HG03520 (cell line): ENCODE measurements around the gene LGALS3.

Source experiments
- ATAC-seq: cut with Tn5 transposase; IDR thresholded peaks from one replicate; pipeline ENCODE4 v1.9.1; 2021; ENCODE audit warnings: mild to moderate bottlenecking, moderate library complexity; ENCODE audit not compliant: unreplicated experiment

LGALS3 gene

DNA sequence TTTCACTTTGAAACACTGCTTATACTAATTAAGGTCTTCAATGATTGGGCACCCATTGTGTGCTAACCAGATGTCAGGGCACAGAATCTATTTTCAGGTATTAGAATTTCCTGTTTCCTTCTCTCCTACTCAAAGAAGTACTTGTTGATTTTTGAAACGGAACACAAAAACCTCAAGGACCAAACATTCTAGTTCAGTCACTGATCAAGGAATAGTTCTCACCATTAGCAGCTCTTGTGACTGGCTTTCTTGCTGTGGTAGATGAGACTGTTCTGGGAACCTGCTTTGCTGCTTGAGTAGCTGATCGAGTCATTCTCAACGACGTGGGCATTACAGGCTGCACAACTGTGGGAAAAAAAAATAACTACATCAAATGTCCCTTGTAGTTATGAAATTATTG is 51.4 kb downstream of the LGALS3 start:
- ATAC-seq: peak; percentile 55

DNA sequence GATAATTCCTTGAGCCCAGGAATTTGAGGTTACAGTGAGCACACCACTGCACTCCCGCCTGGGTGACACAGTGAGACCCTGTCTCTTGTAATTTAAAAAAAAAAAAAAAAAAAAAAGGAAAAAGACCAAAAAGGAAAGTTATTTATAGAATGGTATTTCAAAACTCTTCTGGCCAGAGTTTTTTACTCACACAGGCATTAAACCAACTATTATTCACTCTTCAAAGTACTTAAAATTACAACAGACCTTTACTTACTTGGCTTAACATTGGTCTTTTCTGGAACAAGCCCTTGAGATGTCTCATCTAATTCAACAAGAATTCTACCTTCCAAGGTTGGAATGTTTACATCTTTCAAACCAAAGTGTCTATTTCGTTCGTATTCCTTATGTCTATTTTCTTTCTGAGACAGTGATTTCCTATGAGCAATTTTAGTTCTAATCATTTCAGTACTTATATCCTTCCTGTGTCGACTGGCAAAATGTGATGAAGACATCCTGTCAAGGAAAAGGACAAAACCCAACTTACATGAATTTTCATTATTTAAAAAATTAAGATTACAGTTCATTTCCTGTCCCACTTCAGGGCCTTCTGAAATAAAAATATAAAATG is 59.7 kb downstream of the LGALS3 start:
- ATAC-seq: no peak

DNA sequence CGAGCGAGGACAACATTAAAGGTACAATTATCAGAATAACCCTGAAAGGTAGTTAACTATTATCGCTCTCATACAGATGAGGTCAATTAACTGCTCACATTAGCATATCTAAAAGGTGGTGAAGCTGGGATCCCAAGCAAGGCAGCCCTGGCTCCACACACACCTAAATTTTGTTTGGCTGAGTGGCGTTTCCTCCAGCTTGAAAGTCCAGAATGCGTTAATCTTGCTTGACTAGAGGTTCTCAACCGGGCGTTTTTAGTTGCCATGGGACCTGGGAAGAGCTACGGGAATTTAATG is 61.8 kb downstream of the LGALS3 start:
- ATAC-seq: no peak

DNA sequence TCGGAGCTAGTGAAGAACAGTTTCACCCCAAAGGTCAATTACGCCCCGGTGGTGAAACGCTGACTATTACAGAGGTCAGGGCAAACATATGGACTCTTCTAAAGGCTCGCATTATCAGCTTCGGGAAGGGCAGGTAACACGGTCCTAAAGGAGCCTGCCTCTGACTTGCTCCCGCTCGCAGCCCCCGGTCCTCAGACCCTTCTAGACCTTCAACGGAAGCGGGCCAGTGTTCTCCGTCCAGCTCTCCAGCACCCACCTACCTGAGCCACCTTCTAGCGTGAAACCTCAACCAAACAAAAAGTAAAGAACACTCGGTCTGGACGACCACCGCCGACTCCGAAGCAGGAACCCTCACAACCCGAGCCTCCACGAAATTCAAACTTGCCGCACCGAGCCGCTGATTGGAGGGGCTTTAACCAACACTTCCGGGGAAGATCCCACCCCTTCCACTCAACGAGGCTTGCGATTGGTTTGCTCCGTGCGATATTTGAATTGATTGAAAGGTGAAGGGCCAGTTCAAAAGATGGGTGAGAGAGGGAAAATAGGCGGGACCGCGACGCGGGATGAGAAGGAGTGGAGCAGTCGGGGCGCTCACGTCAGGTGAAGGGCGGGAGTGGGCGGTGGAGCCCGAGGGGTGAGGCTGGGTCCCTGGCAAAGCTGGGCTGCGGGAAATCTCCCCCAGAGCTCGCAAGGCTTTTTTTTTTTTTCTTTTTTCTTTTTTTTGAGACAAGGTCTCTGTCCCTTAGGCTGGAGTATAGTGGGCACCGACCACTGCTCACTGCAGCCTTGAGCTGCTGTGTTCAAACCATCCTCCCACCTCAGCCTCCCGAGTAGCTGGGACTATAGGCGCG is 62.4 kb downstream of the LGALS3 start, which contains the start of gene DLGAP5:
DLGAP5 (minus strand) TSS at position 383 of the 851 bp plus-strand sequence. CDS start 2,406 bp downstream, outside the sequence.
- ATAC-seq: peak; percentile 95

DNA sequence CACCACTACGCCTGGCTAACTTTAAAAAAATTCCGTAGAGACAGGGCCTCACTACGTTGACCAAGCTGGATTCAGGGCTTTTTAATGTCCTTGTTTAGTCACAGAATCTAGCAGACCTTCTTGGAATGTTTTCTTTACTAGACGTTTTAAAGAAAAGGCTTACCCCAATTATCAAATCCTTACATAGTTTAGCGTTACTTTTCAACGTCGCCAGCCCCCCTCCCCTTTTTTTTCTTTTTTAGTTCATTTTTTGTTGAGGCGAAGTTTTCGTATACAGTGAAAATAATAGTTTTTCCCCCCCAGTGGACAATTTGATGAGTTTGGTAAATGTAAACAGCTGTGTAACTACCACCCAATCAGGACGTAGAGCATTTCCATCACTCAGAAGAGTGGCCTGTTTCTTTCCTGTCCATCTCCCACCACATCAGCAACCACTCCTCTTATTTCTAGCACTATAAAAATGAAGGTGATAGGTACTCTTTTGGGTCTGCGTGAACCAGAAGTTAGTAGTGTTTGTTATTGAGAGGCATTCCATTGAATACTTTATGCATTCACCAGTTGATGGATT is 63.1 kb downstream of the LGALS3 start:
- ATAC-seq: no peak

DNA sequence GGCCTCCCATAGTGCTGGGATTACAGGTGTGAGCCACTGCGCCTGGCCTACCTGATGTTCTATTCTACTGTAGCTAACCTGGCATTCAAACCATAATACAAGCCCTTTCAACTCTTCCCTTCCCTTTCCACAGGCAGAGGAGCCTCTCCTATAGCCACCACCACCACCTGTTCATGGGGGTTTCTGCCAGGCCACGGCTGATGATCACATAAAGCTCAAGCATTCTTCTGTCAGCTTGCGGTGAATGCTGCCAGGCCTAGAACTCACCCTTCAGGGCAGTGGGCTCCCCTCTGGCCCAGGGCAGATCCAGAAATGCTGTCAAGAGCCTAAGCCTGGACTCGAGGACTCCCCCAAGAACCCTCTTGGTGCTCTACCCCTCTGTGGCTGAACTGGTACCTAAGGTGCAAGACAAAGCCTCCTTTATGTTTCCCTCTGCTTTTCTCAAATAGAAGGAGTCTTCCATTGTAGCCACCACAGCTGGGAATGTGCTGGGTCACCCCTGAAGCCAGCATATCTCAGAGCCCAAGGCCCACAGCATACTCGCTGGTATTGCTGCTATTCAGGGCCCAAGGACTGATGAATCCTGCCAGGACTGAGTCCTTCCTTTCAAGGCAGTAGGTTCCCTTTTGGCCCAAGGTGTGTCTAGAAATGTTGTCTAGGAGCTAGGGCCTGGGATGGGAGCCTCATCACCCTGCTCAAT is 65.8 kb downstream of the LGALS3 start:
- no peak for ATAC-seq
